ENCODE measurements around the gene KDF1.

- no peak for TF ChIP-seq CTCF (IDR thresholded peaks at IDR 0.05)
- no peak for TF ChIP-seq POLR2A (IDR thresholded peaks at IDR 0.05)
Observed at GRCh38 chr1:26915204-26915842, 44.9 kb downstream of the KDF1 start.
